Peyer's patch (tissue), 4 donors: ENCODE measurements around the gene SYTL1. TPM values are rescaled to one million over a fixed set of nuclear protein-coding genes. Genes with fewer than 3 reads are reported as not detected.
A peak's percentile ranks its signal among the peaks of the same experiment; 100 is the strongest.

Experiments used
- DNase-seq, 3 donors: peaks; one replicate each; pipeline ENCODE4 v3.0.0-alpha.2; 2017 to 2019
- H3K27ac ChIP-seq, 4 donors: fragments of 200-600 bp; sonication (generic); one replicate each; pipeline ENCODE4 v1.5.1; 2016 to 2019
- H3K27me3 ChIP-seq, 2 donors: fragments of 200-600 bp; sonication (generic); one replicate each; pipeline ENCODE4 v1.5.1; 2019
- H3K36me3 ChIP-seq, 3 donors: fragments of 200-600 bp; sonication (generic); one replicate each; pipeline ENCODE4 v1.5.1; 2016 to 2019
- H3K4me1 ChIP-seq, 4 donors: fragments of 200-600 bp; sonication (generic); one replicate each; pipeline ENCODE4 v1.5.1; 2016 to 2019
- H3K4me3 ChIP-seq, 4 donors: fragments of 200-600 bp; sonication (generic); 1 replicate in 3 of 4; 2 replicates in 1 of 4; pipeline ENCODE4 v1.5.1; 2016 to 2019; ENCODE audit warnings: mild to moderate bottlenecking in 1 of 4
- H3K9me3 ChIP-seq, 4 donors: fragments of 200-600 bp; sonication (generic); one replicate each; pipeline ENCODE4 v1.5.1; 2016 to 2019; ENCODE audit warnings: mild to moderate bottlenecking in 1 of 4
- POLR2A ChIP-seq, 2 donors: fragments of 450-650 bp; IDR thresholded peaks; one replicate each; pipeline ENCODE4 v1.5.1; 2017; ENCODE audit warnings: antibody characterized with exemption in 2 of 2, mild to moderate bottlenecking in 2 of 2, moderate library complexity in 2 of 2
- total RNA-seq, 4 donors: library from RNA; depleted of rRNA; stranded (reverse); fragments of >200 nt; gene quantifications; one replicate each; pipeline ENCODE4 v1.1.0, GENCODE V29; 2016
- TF ChIP-seq, protein P1 (sequence below), 6 experiments: fragments of 450-650 bp in 4 of 6; fragments of 200-600 bp in 2 of 6; sonication (generic) in 1 of 6; IDR thresholded peaks; one replicate each; pipeline ENCODE4 v1.5.1; 2017 to 2019; ENCODE audit warnings: antibody characterized with exemption in 6 of 6, mild to moderate bottlenecking in 3 of 6, moderate library complexity in 1 of 6

Gene SYTL1, protein sequence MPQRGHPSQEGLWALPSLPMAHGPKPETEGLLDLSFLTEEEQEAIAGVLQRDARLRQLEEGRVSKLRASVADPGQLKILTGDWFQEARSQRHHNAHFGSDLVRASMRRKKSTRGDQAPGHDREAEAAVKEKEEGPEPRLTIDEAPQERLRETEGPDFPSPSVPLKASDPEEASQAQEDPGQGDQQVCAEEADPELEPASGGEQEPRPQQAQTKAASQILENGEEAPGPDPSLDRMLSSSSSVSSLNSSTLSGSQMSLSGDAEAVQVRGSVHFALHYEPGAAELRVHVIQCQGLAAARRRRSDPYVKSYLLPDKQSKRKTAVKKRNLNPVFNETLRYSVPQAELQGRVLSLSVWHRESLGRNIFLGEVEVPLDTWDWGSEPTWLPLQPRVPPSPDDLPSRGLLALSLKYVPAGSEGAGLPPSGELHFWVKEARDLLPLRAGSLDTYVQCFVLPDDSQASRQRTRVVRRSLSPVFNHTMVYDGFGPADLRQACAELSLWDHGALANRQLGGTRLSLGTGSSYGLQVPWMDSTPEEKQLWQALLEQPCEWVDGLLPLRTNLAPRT
- total RNA-seq: 10 to 100 TPM in 1 of 4 donors, 1 to 10 TPM in 3; 9.0 to 37.1 (median 9.5) TPM

DNA sequence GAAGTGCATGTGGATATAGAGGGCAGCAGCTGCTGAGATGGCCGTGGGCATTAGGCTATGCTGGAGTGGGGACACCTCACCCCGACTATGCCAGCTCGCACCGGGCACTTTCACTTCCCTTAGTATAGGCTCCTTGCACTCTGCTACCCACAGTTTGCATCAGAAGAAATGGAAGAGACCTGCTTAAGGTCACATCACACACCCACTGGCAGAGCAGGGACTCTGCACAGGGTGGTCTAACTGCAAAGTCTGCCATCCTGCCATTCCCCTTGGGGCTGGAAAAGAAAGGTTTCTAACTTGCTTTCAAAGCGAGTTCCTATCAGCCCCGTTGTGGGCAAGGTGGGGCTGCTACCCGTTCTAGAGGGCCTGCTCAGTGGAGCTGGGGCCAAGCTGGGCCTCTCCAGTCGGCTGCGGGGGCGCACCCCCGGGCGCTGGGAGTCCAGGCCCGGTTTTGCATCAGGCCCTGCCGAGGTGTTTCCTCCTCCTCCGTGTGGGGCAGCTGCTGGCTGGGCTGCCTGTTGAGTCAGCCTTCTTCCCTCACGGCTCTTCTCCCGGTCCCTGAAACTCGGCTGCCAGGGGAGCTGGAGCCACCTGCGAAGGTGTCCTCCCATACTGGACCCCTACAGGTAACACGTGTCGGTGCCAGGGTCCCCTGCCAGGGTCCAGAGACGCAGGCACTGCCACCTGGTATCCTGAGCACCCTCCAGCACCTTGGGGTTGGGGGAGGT, at the start of gene SYTL1:
TSS of gene SYTL1 (plus strand) at position 498 of the 728 bp plus-strand sequence. CDS start 3,313 bp downstream, outside the sequence.
- Histone ChIP-seq H3K4me1 (peaks cover 0 to 15% (median 11%) of the 10 kb centered on the region in 4 donors), H3K36me3 (peaks cover 0 to under 1% (median 0%) of the 10 kb centered on the region in 3 donors), H3K9me3 (no peaks in the 10 kb centered on the region), H3K4me3 (peak within 1 kb of the TSS; percentile 41 to 63 (median 46)), H3K27me3 (no peaks in the 10 kb centered on the region), H3K27ac (peak within 1 kb of the TSS; percentile 71 to 94 (median 80))
- TF ChIP-seq POLR2A (IDR thresholded peaks at IDR 0.05): no peak
- TF ChIP-seq, protein P1, sequence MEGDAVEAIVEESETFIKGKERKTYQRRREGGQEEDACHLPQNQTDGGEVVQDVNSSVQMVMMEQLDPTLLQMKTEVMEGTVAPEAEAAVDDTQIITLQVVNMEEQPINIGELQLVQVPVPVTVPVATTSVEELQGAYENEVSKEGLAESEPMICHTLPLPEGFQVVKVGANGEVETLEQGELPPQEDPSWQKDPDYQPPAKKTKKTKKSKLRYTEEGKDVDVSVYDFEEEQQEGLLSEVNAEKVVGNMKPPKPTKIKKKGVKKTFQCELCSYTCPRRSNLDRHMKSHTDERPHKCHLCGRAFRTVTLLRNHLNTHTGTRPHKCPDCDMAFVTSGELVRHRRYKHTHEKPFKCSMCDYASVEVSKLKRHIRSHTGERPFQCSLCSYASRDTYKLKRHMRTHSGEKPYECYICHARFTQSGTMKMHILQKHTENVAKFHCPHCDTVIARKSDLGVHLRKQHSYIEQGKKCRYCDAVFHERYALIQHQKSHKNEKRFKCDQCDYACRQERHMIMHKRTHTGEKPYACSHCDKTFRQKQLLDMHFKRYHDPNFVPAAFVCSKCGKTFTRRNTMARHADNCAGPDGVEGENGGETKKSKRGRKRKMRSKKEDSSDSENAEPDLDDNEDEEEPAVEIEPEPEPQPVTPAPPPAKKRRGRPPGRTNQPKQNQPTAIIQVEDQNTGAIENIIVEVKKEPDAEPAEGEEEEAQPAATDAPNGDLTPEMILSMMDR (IDR thresholded peaks at IDR 0.05): no peak
- DNase-seq: peak; percentile 72 to 84 (median 78)

DNA sequence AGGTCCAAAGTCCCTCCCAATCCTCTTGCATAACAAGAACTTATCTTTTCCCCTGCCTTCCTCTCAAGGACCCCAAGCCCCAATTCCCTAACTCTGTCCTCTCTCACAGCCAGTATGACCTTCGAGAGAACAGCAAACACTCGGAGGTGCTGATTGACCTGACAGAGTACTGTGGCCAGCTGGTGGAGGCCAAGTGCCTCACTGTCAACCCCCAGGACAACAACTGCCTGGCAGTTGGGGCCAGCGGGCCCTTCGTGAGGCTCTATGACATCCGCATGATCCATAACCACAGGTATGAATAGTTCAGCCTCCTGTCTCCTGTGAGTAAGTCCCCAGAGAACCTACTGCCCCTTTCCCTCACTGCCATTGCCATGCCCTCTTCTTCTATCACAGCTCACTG, 49.7 kb upstream of the SYTL1 start:
- Histone ChIP-seq H3K36me3 (peaks cover 0 to 74% (median 0%) of the 10 kb centered on the region in 3 donors), H3K27ac (no peak overlapping the region), H3K4me3 (no peak overlapping the region), H3K4me1 (peaks cover 0 to 12% (median 0%) of the 10 kb centered on the region in 4 donors), H3K9me3 (no peaks in the 10 kb centered on the region), H3K27me3 (no peaks in the 10 kb centered on the region)
- DNase-seq: no peak
- no peak for TF ChIP-seq POLR2A (IDR thresholded peaks at IDR 0.05)
- TF ChIP-seq, protein P1 (IDR thresholded peaks at IDR 0.05): no peak

DNA sequence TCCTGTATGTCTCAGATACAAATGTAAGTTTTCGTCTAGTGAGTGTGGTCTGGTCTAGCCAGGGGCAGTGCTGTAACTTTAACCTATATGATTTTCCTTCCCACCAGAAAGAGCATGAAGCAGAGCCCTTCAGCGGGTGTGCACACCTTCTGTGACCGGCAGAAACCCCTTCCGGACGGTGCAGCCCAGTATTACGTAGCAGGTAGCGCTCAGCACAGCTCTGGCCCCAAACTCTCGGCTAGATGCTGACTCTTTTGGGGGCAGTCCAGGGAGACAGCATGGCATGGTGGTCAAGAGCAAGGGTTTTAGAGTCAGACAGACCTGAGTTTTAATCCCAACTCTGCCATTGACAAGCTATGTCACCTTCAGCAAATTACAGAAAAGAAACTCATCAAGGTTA, 47.9 kb upstream of the SYTL1 start:
- Histone ChIP-seq H3K36me3 (peaks cover 0 to 81% (median 0%) of the 10 kb centered on the region in 3 donors), H3K4me1 (peaks cover 0 to 16% (median 0%) of the 10 kb centered on the region in 4 donors)
- TF ChIP-seq POLR2A (IDR thresholded peaks at IDR 0.05): no peak
- TF ChIP-seq, protein P1 (IDR thresholded peaks at IDR 0.05): no peak

DNA sequence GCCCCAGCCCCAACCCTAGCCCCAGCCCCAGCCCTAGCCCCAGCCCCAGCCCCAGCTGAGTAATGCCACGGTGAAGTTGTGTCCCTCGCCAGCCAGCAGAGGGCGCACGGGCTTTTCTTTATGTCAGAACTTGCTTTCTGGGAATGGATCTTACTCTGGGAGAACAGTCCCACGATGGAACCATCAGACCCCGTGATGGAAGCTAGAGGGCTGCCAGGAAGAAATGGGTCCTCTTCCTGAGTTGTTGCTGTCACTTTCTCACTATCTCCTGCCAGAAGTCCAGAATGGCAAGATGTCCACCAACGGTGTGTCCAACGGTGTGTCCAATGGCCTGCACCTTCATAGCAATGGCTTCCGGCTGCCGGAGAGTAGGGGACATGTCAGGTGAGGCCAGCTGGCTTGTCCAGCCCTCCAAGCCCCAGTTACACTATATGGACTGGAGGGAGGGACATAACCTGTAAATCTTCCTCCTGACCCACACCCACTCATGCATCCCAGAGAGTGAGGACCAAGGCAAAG, 45.0 kb upstream of the SYTL1 start:
- no peaks in the 10 kb centered on the region for H3K9me3 ChIP-seq
- peak; percentile 65 to 84 (median 81) for DNase-seq
- TF ChIP-seq POLR2A (IDR thresholded peaks at IDR 0.05): no peak
- TF ChIP-seq, protein P1 (IDR thresholded peaks at IDR 0.05): peak in 5 of 6 experiments; percentile 50 to 72 (median 54)
- H3K27me3 ChIP-seq: no peaks in the 10 kb centered on the region
- H3K27ac ChIP-seq: no peak overlapping the region
- H3K4me1 ChIP-seq: peaks cover 0 to 27% (median 0%) of the 10 kb centered on the region in 4 donors
- peaks cover 0 to 85% (median 0%) of the 10 kb centered on the region in 3 donors for H3K36me3 ChIP-seq
- no peak overlapping the region for H3K4me3 ChIP-seq

More for the DNA sequence above, 47.9 kb upstream of the SYTL1 start:
- Histone ChIP-seq H3K27ac (no peak overlapping the region), H3K4me3 (no peak overlapping the region), H3K9me3 (no peaks in the 10 kb centered on the region), H3K27me3 (no peaks in the 10 kb centered on the region)
- DNase-seq: no peak

DNA sequence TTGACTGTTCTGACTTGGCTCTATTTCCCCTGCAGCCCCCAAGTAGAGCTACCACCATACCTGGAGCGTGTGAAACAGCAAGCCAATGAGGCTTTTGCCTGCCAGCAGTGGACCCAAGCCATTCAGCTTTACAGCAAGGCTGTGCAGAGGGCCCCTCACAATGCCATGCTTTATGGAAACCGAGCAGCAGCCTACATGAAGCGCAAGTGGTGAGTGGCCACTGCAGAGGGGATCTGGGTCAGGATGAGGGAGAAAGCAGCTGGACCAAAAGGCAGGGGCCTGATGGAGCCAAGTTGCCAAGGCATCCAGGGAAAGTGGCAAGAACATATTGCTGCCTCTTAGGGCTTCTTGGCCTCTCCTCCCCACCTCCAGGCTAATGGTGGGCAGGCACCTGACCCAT, 43.9 kb upstream of the SYTL1 start:
- peak overlapping the region in 2 of 4 donors; percentile 64 to 88 for H3K27ac ChIP-seq

More for the DNA sequence above, 43.9 kb upstream of the SYTL1 start:
- DNase-seq: no peak
- H3K4me1 ChIP-seq: peaks cover 0 to 27% (median 0%) of the 10 kb centered on the region in 4 donors
- H3K36me3 ChIP-seq: peaks cover 0 to 84% (median 0%) of the 10 kb centered on the region in 3 donors
- no peaks in the 10 kb centered on the region for H3K27me3 ChIP-seq
- H3K4me3 ChIP-seq: no peak overlapping the region
- no peaks in the 10 kb centered on the region for H3K9me3 ChIP-seq
- no peak for TF ChIP-seq POLR2A (IDR thresholded peaks at IDR 0.05)
- TF ChIP-seq, protein P1 (IDR thresholded peaks at IDR 0.05): no peak
